ENCODE results near the gene MB. TPM values are rescaled to one million over a fixed set of nuclear protein-coding genes. Genes with fewer than 3 reads are reported as not detected.

MB gene
- total RNA-seq, 1 experiment from 2014 or later = 0.30 TPM

DNA sequence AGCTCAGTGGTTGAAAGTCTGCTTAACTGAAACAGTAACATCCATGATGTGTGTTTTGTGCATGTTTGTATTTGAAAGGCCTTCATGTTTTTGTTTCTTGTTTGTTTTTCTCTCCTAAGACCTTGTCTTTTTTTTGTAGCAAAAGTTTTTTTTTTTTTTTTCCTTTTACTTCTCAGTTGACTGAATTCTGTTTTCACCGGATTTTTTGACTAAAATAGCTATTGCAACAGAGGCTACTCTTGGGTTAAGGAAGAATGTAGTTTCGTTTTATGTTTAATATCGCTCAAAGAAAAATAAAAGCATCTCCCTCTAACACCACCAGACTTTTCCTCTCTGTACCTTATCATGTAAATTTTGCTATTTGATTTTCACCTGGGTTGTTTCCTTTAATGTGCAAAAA, 46.2 kb upstream of the MB start:
- ChIA-PET POLR2A (ENCODE audit: low non-redundant PET) (interaction anchor here (0.8 kb wide), 2 partner anchors 25 to 33 kb away, joined by 3 to 5 read pairs; no protein-coding TSS in a partner anchor), CTCF (no interaction called here)

DNA sequence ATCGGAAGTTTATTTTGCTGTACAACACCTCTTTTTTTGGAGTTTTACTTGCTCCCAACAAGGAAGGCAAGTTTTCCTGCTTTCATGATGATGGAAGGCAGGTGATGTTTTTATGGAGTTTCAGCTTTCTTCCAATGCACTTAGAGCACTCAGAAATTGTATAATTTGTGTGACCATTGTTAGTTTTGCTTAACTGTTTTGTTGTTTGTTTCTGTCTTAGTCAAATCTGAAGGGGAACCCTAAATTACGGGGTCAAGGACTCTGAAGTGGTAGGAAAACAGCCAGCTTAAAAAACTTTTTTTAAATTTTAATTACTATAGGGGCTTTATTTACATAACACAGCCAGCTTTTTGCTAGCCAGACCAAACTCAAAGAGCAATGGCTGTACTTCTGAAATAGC, 45.8 kb upstream of the MB start:
- no TSS peak for BruUV-seq (replicated peaks)
- TF ChIP-seq, protein P1, sequence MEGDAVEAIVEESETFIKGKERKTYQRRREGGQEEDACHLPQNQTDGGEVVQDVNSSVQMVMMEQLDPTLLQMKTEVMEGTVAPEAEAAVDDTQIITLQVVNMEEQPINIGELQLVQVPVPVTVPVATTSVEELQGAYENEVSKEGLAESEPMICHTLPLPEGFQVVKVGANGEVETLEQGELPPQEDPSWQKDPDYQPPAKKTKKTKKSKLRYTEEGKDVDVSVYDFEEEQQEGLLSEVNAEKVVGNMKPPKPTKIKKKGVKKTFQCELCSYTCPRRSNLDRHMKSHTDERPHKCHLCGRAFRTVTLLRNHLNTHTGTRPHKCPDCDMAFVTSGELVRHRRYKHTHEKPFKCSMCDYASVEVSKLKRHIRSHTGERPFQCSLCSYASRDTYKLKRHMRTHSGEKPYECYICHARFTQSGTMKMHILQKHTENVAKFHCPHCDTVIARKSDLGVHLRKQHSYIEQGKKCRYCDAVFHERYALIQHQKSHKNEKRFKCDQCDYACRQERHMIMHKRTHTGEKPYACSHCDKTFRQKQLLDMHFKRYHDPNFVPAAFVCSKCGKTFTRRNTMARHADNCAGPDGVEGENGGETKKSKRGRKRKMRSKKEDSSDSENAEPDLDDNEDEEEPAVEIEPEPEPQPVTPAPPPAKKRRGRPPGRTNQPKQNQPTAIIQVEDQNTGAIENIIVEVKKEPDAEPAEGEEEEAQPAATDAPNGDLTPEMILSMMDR (conservative IDR thresholded peaks at IDR 0.05; ENCODE audit: low read depth, low read length) = no peak
- no peak for TF ChIP-seq EZH2 (IDR thresholded peaks at IDR 0.05; ENCODE audit: borderline replicate concordance, low read depth, low read length, poor library complexity, severe bottlenecking)
- Histone ChIP-seq H3K27ac (ENCODE audit: low read depth, low read length, poor library complexity, severe bottlenecking) (no peak overlapping the region), H3K4me3 (ENCODE audit: low read depth, low read length, poor library complexity, severe bottlenecking) (no peak overlapping the region), H3K9me3 (ENCODE audit: low read depth, low read length, poor library complexity, severe bottlenecking) (peaks cover 34% of the 10 kb centered on the region), H3K36me3 (ENCODE audit: insufficient read depth, low read length, poor library complexity, severe bottlenecking) (peaks cover 16% of the 10 kb centered on the region), H3K4me1 (ENCODE audit: insufficient read depth, low read length, poor library complexity, severe bottlenecking) (peaks cover 18% of the 10 kb centered on the region), H3K27me3 (replicated peaks; ENCODE audit: insufficient read depth, low read depth, low read length, poor library complexity) (no peaks in the 10 kb centered on the region)
- no peak for DNase-seq (ENCODE audit: low spot score)
- ChIA-PET CTCF (no interaction called here), POLR2A (ENCODE audit: low non-redundant PET) (interaction anchor here (0.8 kb wide), 1 partner anchor 32 kb away, joined by 3 read pairs; no protein-coding TSS in a partner anchor)
- intact Hi-C loops (cut with micrococcal nuclease; ENCODE audit: unreplicated experiment) = no loop called here

More for the DNA sequence above, 46.2 kb upstream of the MB start:
- intact Hi-C loops (cut with micrococcal nuclease; ENCODE audit: unreplicated experiment) = no loop called here
- no peak overlapping the region for H3K4me3 ChIP-seq (ENCODE audit: low read depth, low read length, poor library complexity, severe bottlenecking)
- no peaks in the 10 kb centered on the region for H3K27me3 ChIP-seq (replicated peaks; ENCODE audit: insufficient read depth, low read depth, low read length, poor library complexity)
- TF ChIP-seq, protein P1 (conservative IDR thresholded peaks at IDR 0.05; ENCODE audit: low read depth, low read length) = no peak
- TF ChIP-seq EZH2 (IDR thresholded peaks at IDR 0.05; ENCODE audit: borderline replicate concordance, low read depth, low read length, poor library complexity, severe bottlenecking) = no peak
- H3K9me3 ChIP-seq (ENCODE audit: low read depth, low read length, poor library complexity, severe bottlenecking) = peaks cover 34% of the 10 kb centered on the region
- peaks cover 18% of the 10 kb centered on the region for H3K4me1 ChIP-seq (ENCODE audit: insufficient read depth, low read length, poor library complexity, severe bottlenecking)
- no TSS peak for BruUV-seq (replicated peaks)
- no peak for DNase-seq (ENCODE audit: low spot score)
- peaks cover 15% of the 10 kb centered on the region for H3K36me3 ChIP-seq (ENCODE audit: insufficient read depth, low read length, poor library complexity, severe bottlenecking)
- no peak overlapping the region for H3K27ac ChIP-seq (ENCODE audit: low read depth, low read length, poor library complexity, severe bottlenecking)

DNA sequence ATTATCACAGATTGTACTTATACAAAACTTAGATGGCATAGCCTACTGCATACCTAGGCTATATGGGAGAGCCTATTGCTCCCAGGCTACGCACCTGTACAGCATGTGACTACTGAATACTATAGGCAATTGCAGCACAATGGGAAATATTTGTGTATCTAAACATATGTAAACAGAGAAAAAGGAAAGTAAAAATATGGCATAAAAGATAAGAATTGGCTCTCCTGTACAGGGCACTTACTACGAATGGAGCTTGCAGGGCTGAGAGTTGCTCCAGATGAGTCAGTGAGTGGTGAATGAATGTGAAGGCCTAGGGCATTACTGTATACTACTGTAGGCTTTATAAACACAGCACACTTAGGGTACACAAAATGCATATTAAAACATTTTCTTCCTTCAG, 44.3 kb upstream of the MB start:
- no peak for DNase-seq (ENCODE audit: low spot score)
- CTCF ChIA-PET = no interaction called here
- Histone ChIP-seq H3K9me3 (ENCODE audit: low read depth, low read length, poor library complexity, severe bottlenecking) (peaks cover 23% of the 10 kb centered on the region), H3K27me3 (replicated peaks; ENCODE audit: insufficient read depth, low read depth, low read length, poor library complexity) (no peaks in the 10 kb centered on the region), H3K4me1 (ENCODE audit: insufficient read depth, low read length, poor library complexity, severe bottlenecking) (peaks cover 32% of the 10 kb centered on the region), H3K36me3 (ENCODE audit: insufficient read depth, low read length, poor library complexity, severe bottlenecking) (peaks cover 22% of the 10 kb centered on the region), H3K27ac (ENCODE audit: low read depth, low read length, poor library complexity, severe bottlenecking) (peak overlapping the region; percentile 94), H3K4me3 (ENCODE audit: low read depth, low read length, poor library complexity, severe bottlenecking) (no peak overlapping the region)
- intact Hi-C loops (cut with micrococcal nuclease; ENCODE audit: unreplicated experiment) = no loop called here
- TF ChIP-seq EZH2 (IDR thresholded peaks at IDR 0.05; ENCODE audit: borderline replicate concordance, low read depth, low read length, poor library complexity, severe bottlenecking) = no peak
- TF ChIP-seq, protein P1 (conservative IDR thresholded peaks at IDR 0.05; ENCODE audit: low read depth, low read length) = no peak
- BruUV-seq (replicated peaks) = no TSS peak
- POLR2A ChIA-PET (ENCODE audit: low non-redundant PET) = no interaction called here
